GM18951 (cell line): ENCODE data around the gene RND2.
"Not testable (repeated sequence)": the region's sequence is repeated elsewhere in the genome, so short reads cannot be mapped to it uniquely, and the experiment has no call there.

Source experiments
- POLR2A ChIP-seq: IDR thresholded peaks from 4 replicates; pipeline ENCODE4 v1.6.1; 2011; ENCODE audit warnings: mild to moderate bottlenecking; ENCODE audit not compliant: insufficient read length, insufficient read depth; ENCODE audit errors: extremely low read depth
- in situ Hi-C: fragments of 300-500 bp; cut with MboI; formaldehyde crosslinking; loops from one replicate; pipeline ENCODE4 v1.12.0; 2022; ENCODE audit warnings: low sequenced_read_pairs, mixed read lengths, inconsistent platforms; ENCODE audit not compliant: unreplicated experiment

RND2 gene

DNA sequence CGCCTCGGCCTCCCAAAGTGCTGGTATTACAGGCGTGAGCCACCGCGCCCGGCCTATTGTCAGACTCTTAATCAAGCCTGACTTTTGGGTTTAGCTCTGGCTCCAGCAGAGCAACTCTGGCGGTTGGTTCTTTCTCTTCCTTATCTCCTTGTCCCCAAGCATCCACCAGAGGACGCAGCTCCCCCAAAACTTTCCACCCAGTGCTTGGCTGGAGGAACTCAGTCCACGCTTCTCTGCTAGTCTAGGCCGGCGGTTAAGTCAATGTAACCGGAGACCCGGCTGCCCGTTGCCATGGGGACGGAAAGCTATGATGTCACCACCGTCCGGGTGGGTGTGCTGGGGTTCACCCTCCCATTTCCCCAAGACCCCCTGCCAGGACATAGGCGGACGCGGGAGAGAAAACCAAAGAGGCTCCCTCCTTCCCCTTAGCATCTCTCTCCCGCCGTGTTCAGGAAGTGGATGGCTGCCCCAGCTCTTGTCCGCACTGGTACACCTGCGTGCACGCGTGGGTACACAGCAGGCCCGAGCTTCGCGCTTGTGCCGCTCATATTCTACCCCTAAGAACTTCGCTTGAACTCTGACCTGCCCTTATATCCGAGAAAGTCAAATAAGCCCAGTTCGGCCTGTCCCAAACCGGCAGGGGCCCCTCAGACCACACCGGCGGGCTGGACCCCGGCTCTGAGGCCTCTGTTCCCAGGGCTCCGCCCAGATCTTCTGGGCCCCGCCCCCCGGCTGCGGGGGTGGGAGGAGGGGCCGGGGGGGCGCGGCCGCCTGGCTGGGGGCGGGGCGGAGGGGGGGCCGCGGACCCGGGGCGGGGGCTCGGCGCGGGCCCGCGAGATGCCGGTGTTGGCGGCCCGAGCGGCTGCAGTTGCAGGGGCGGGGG is at the start of gene RND2:
Gene RND2, plus strand, starts transcription at position 825 of the 883 bp plus-strand sequence. CDS start 117 bp downstream, outside the sequence.
- in situ Hi-C loops, result loop anchor here (25.0 kb wide), 1 partner anchor 288 kb away; no protein-coding TSS in a partner anchor
- no peak for TF ChIP-seq POLR2A

DNA sequence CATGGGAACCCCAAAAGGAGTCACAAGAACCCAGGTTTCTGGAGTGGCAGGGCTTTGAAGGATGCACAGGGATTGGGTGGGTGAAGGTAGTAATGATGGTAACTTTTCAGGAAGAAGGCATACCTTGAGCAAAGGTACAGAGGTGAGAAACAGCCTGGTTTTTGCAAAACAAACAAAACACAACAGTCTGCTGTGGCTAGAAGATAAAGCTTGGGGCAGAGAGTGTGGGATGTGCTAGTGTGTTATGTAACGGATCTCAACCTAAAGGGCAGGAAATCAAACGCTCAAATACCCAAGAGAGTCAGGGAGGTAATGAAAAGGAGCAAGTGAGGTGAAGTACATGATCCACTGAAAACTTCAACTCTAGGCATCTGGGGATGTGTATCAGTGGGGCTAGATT is 49.8 kb upstream of the RND2 start:
- no peak for TF ChIP-seq POLR2A
- in situ Hi-C loops, result no loop called here

DNA sequence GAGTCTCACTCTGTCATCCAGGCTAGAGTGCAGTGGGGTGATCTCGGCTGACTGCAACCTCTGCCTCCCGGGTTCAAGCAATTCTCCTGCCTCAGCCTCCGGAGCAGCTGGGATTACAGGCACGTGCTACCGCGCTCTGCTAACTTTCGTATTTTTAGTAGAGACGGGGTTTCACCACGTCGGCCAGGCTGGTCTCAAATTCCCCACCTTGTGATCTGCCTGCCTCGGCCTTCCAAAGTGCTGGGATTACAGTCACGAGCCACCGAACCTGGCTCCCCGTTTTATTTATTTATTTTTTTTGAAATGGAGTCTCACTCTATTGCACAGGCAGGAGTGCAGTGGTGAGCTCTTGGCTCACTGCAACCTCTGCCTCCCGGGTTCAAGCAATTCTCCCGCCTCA is 49.3 kb upstream of the RND2 start:
- in situ Hi-C loops, result not testable (repeated sequence)

DNA sequence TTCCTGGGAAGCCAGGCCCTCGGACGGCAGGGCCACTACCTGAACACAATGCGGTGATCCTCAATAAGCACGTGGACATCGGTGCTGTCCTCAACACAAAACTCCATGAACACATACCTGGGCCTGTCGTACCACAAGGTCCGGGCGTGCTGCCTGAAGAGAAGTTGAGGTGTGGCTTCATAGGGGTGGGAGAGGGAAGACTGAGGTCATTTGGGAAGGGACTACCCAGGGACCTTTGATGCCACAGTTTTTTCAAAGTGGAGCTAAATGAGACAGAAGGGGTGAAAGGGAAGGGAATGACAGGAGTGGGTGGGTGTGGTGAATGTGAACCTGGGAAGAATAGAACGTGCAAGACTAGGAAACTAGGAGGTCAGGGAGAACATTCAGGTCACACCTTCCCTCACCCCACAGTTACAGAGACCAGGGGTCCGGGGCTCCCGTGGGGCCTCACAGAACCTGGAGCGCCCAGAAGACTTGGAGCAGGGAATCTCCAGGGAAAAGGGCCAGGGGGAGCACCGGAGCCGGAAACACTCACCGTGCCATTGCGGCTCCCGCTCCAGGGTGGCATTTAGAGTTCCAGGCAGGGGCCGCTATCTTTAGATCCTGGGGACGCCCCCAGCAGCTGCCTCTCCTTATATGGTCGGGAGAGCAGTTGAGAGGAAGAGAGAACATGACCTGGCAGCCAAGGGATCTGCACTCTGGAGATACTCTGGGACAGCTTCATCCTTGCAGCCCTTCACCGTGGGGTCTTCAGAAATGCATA is 45.3 kb upstream of the RND2 start, which contains the start of gene PTGES3L:
Gene PTGES3L, minus strand, starts transcription at position 570 of the 763 bp plus-strand sequence. Its CDS starts 27 bp downstream, at position 543.
- no peak for TF ChIP-seq POLR2A
- in situ Hi-C loops, result no loop called here

DNA sequence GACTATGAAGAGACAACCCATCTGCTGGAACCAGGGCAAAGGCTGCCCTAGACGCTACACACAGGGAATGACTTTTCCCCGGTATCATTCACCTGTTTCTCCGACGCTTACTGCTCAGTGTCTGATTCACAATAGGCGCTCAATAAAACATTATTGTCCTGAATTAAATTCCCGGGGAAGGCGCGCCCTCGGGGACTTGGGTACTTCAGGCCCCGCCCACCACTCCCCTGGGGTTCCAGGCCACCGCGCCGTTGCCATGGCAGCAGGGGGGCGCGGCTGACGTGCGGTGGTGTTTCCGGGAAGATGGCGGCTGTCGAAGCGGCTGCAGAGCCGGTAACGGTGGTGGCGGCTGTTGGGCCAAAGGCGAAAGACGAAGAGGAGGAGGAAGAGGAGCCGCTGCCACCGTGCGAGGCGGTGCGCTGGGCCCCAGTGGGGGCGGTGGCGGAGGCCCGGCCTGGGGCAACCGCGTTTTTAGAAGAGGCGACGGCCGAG is 44.7 kb upstream of the RND2 start, which contains the start of gene RUNDC1:
Gene RUNDC1, plus strand, starts transcription at position 292 of the 492 bp plus-strand sequence. Its CDS starts 12 bp downstream, at position 304.
- in situ Hi-C loops, result no loop called here

GRCh38 chr17:42980766-42981397 is 44.1 kb upstream of the RND2 start:
- in situ Hi-C loops, result no loop called here
- TF ChIP-seq POLR2A, result no peak

More for the DNA sequence above, 44.7 kb upstream of the RND2 start, which contains the start of gene RUNDC1:
- peak; percentile 74 for TF ChIP-seq POLR2A

DNA sequence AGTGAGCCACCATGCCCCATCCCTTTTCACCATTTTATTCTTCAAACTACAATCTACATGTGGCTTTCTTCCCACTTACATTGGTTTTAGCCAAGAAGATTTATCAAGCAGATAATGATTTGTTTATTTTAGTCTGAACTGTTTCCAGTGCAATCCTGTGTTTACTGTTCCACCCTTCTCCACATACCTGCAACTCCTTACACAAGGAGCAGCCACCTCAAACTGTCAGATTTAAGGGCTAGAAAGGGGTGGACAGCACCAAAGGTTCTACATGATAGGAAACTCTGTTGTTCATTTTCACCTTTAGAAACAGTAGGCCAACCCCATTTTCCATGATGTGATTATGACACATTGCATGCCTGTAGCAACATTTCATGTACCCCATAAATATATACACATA is 42.8 kb upstream of the RND2 start:
- no peak for TF ChIP-seq POLR2A
- in situ Hi-C loops, result no loop called here

GRCh38 chr17:42985225-42985624 is 39.8 kb upstream of the RND2 start:
- in situ Hi-C loops, result no loop called here
- TF ChIP-seq POLR2A, result no peak

GRCh38 chr17:42989141-42989540 is 35.9 kb upstream of the RND2 start:
- in situ Hi-C loops, result no loop called here
- no peak for TF ChIP-seq POLR2A

DNA sequence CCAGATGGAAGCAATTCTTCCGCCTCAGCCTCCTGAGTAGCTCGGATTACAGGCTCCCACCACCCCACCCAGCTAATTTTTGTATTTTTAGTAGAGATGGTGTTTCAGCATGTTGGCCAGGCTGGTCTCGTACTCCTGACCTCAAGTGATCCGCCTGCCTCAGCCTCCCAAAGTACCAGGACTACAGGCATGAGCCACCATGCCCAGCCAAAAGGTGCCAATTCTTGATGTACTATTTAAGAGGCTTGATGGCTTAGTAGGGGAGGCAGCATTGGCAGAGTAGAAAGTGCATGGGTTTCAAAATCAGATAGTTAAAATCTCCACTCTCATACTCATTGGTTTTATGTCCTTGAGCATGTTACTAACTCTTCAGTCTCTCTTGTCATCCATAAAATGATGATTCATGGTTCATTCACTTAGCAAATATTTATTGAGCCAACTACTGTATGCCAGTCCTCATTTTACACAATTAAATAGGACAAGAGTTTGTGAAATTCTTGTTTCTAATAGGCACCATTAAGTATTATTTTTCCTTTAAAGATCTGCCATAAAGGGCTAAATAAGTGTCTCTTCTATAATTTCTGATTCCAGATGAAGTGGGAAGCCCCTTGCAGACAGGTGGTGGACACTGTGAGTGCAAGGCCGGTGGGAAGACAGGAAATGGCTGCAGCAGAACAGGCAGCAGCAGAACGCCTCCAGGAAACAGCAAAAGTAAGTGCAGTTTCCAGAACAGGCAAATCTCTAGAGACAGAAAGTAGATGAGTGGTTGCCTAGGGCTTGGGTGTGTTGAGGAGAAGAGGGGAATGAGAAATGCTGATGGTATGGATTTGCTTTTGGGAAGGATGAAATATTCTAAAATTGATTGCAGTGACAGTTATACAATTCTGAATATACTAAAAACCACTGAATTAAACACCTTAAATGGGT is 35.0 kb upstream of the RND2 start:
- TF ChIP-seq POLR2A, result no peak
- in situ Hi-C loops, result no loop called here

GRCh38 chr17:42991471-42991870 is 33.6 kb upstream of the RND2 start:
- no peak for TF ChIP-seq POLR2A
- in situ Hi-C loops, result no loop called here

DNA sequence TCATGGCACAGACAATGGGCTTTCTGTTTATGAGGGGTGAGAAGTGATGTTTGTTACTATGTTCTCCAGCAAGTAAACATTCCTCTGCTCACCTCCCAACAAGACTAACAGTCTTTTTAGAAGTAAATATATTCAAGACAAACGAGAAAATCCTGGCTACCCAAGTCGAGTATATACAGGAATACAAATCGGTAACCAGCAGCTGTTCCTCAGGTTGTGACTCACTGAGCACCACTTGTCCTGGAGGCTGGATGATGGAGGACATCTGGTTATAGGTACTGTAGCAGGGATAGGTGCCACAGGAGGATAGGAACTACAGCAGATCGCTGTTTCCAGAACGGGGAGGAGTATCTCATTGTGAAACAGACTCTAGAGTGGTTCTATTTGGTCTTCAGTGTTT is 32.2 kb upstream of the RND2 start:
- in situ Hi-C loops, result no loop called here
- TF ChIP-seq POLR2A, result no peak

GRCh38 chr17:42993913-42994312 is 31.1 kb upstream of the RND2 start:
- in situ Hi-C loops, result not testable (repeated sequence)
